GM23338 (cell line): ENCODE results near the gene HIVEP3. TPM values are rescaled to one million over a fixed set of nuclear protein-coding genes. Genes with fewer than 3 reads are reported as not detected.

Experiments used
- ATAC-seq: fragments of 200-7000 bp; cut with Tn5 transposase; 3 replicates; pipeline ENCODE4 v1.9.1; 2020
- DNase-seq: peaks from one replicate; pipeline ENCODE4 v3.0.0-alpha.2; 2015; ENCODE audit warnings: low spot score
- H2AFZ ChIP-seq: fragments of 200-600 bp; sonication (generic); 2 replicates; pipeline ENCODE4 v1.8.0; 2016; ENCODE audit warnings: antibody characterized with exemption, mild to moderate bottlenecking, moderate library complexity
- H3F3A ChIP-seq: fragments of 200-600 bp; sonication (generic); replicated peaks from 2 replicates; pipeline ENCODE4 v1.8.0; 2017; ENCODE audit warnings: antibody characterized with exemption, mixed run types, low read depth
- H3K27ac ChIP-seq: fragments of 200-600 bp; sonication (generic); 2 replicates; pipeline ENCODE4 v1.6.1; 2016; ENCODE audit warnings: low read depth
- H3K27me3 ChIP-seq: fragments of 200-600 bp; sonication (generic); 2 replicates; pipeline ENCODE4 v1.8.0; 2016; ENCODE audit warnings: mild to moderate bottlenecking, mixed run types, moderate library complexity; ENCODE audit not compliant: insufficient read depth
- H3K36me3 ChIP-seq: fragments of 200-600 bp; sonication (generic); 2 replicates; pipeline ENCODE4 v1.8.0; 2016; ENCODE audit warnings: mild to moderate bottlenecking; ENCODE audit not compliant: insufficient read depth
- H3K4me1 ChIP-seq: fragments of 200-600 bp; sonication (generic); 2 replicates; pipeline ENCODE4 v1.8.0; 2016; ENCODE audit warnings: mild to moderate bottlenecking, moderate library complexity; ENCODE audit not compliant: insufficient read depth
- H3K4me2 ChIP-seq: fragments of 200-600 bp; sonication (generic); 2 replicates; pipeline ENCODE4 v1.7.1; 2017; ENCODE audit warnings: mixed run types
- H3K4me3 ChIP-seq: fragments of 200-600 bp; sonication (generic); 2 replicates; pipeline ENCODE4 v1.6.1; 2016; ENCODE audit warnings: mixed run types
- H3K79me2 ChIP-seq: fragments of 200-600 bp; sonication (generic); replicated peaks from 2 replicates; pipeline ENCODE4 v1.8.0; 2017; ENCODE audit warnings: mild to moderate bottlenecking; ENCODE audit not compliant: insufficient read depth
- H3K9me2 ChIP-seq: fragments of 200-600 bp; sonication (generic); 2 replicates; pipeline ENCODE4 v1.8.0; 2017; ENCODE audit not compliant: insufficient read depth
- H4K20me1 ChIP-seq: fragments of 200-600 bp; sonication (generic); replicated peaks from 2 replicates; pipeline ENCODE4 v1.8.0; 2017; ENCODE audit warnings: mild to moderate bottlenecking; ENCODE audit not compliant: insufficient read depth
- H3K27ac Mint-ChIP-seq: 2 replicates; pipeline ENCODE4 v1.8.0; 2020; ENCODE audit warnings: inconsistent platforms, mild to moderate bottlenecking, moderate library complexity, mixed read lengths
- H3K27me3 Mint-ChIP-seq: 3 replicates; pipeline ENCODE4 v1.8.0; 2022; ENCODE audit warnings: low read depth, mild to moderate bottlenecking, moderate library complexity, mixed read lengths, inconsistent platforms; ENCODE audit not compliant: insufficient read depth, poor library complexity
- H3K36me3 Mint-ChIP-seq: 3 replicates; pipeline ENCODE4 v1.8.0; 2021; ENCODE audit warnings: low read depth, mild to moderate bottlenecking, inconsistent platforms, moderate library complexity, mixed read lengths
- H3K4me1 Mint-ChIP-seq: 3 replicates; pipeline ENCODE4 v1.8.0; 2020; ENCODE audit warnings: mild to moderate bottlenecking, inconsistent platforms, mixed read lengths
- H3K4me3 Mint-ChIP-seq: 3 replicates; pipeline ENCODE4 v1.8.0; 2021; ENCODE audit warnings: moderate library complexity, mild to moderate bottlenecking, inconsistent platforms, mixed read lengths
- H3K9me3 Mint-ChIP-seq: 3 replicates; pipeline ENCODE4 v1.8.0; 2020; ENCODE audit warnings: moderate library complexity, mild to moderate bottlenecking, inconsistent platforms, mixed read lengths
- CREB1 ChIP-seq: fragments of 250-450 bp; sonication (Bioruptor Pico); IDR thresholded peaks from 2 replicates; pipeline ENCODE4 v1.5.0; 2020; ENCODE audit warnings: low read depth, mild to moderate bottlenecking, moderate library complexity
- CTCF ChIP-seq, 2 experiments: fragments of 200-600 bp in 1 of 2; sonication (generic) in 1 of 2; conservative IDR thresholded peaks; 2 replicates each; pipeline versions ENCODE4 v1.5.1 to v1.6.1; 2016 to 2017; ENCODE audit warnings: antibody characterized with exemption in 2 of 2, low read depth in 2 of 2, mild to moderate bottlenecking in 2 of 2, moderate library complexity in 1 of 2
- EZH2 ChIP-seq: fragments of 200-600 bp; sonication (generic); IDR thresholded peaks from one replicate; pipeline ENCODE4 v1.8.0; 2017; ENCODE audit warnings: antibody characterized with exemption, mild to moderate bottlenecking, low read depth; ENCODE audit not compliant: unreplicated experiment
- EZH2phosphoT487 ChIP-seq: fragments of 200-600 bp; sonication (generic); IDR thresholded peaks from one replicate; pipeline ENCODE4 v1.8.1; 2018; ENCODE audit warnings: antibody characterized with exemption; ENCODE audit not compliant: unreplicated experiment
- JUNB ChIP-seq: IDR thresholded peaks from one replicate; pipeline ENCODE4 v1.6.1; 2016; ENCODE audit warnings: antibody characterized with exemption; ENCODE audit not compliant: unreplicated experiment
- NANOG ChIP-seq: IDR thresholded peaks from 2 replicates; pipeline ENCODE4 v1.6.1; 2016; ENCODE audit warnings: antibody characterized with exemption, borderline replicate concordance
- POLR2AphosphoS5 ChIP-seq: IDR thresholded peaks from 2 replicates; pipeline ENCODE4 v1.6.1; 2016; ENCODE audit warnings: antibody characterized with exemption, low read depth
- REST ChIP-seq: IDR thresholded peaks from one replicate; pipeline ENCODE4 v1.6.1; 2018; ENCODE audit warnings: antibody characterized with exemption; ENCODE audit not compliant: unreplicated experiment
- STAT1 ChIP-seq: IDR thresholded peaks from one replicate; pipeline ENCODE4 v1.6.1; 2016; ENCODE audit warnings: antibody characterized with exemption; ENCODE audit not compliant: unreplicated experiment
- ZNF114 ChIP-seq: fragments of 250-450 bp; sonication (Bioruptor Pico); IDR thresholded peaks from 2 replicates; pipeline ENCODE4 v1.5.0; 2020; ENCODE audit warnings: mild to moderate bottlenecking, moderate library complexity
- ZNF331 ChIP-seq: fragments of 250-450 bp; sonication (Bioruptor Pico); IDR thresholded peaks from 2 replicates; pipeline ENCODE4 v1.5.0; 2020; ENCODE audit warnings: low read depth, mild to moderate bottlenecking, moderate library complexity
- polyA plus RNA-seq: library from polyadenylated mRNA; unstranded; fragments of >200 nt; fragmentation: Nextera tagmentation; extraction: Ambion mirVana; gene quantifications from 2 replicates; pipeline ENCODE4 v1.2.1, GENCODE V29; 2016
- total RNA-seq: library from RNA; depleted of rRNA; stranded (reverse); fragments of >200 nt; shearing (Covaris generic); gene quantifications from 2 replicates; pipeline ENCODE4 v1.2.3, GENCODE V29; 2014
- TF ChIP-seq, protein P1 (sequence below): fragments of 250-450 bp; sonication (Bioruptor Pico); IDR thresholded peaks from 2 replicates; pipeline ENCODE4 v1.5.0; 2020; ENCODE audit warnings: mild to moderate bottlenecking, moderate library complexity
- TF ChIP-seq, protein P2 (sequence below): IDR thresholded peaks from 2 replicates; pipeline ENCODE4 v1.6.1; 2016; ENCODE audit warnings: antibody characterized with exemption

Gene HIVEP3
- total and polyA plus RNA-seq, 2 experiments from 2014 or later = 0.14 to 0.24 TPM

- TF ChIP-seq STAT1 (no peak), ZNF331 (CRISPR knock-in tag) (no peak), CTCF (conservative IDR thresholded peaks at IDR 0.05; ENCODE audit: low read depth in 2 of 2) (no peak), REST (no peak), NANOG (no peak), EZH2phosphoT487 (no peak), JUNB (no peak), EZH2 (no peak), POLR2AphosphoS5 (no peak), ZNF114 (CRISPR knock-in tag) (no peak), CREB1 (CRISPR knock-in tag) (no peak)
- TF ChIP-seq, protein P1, sequence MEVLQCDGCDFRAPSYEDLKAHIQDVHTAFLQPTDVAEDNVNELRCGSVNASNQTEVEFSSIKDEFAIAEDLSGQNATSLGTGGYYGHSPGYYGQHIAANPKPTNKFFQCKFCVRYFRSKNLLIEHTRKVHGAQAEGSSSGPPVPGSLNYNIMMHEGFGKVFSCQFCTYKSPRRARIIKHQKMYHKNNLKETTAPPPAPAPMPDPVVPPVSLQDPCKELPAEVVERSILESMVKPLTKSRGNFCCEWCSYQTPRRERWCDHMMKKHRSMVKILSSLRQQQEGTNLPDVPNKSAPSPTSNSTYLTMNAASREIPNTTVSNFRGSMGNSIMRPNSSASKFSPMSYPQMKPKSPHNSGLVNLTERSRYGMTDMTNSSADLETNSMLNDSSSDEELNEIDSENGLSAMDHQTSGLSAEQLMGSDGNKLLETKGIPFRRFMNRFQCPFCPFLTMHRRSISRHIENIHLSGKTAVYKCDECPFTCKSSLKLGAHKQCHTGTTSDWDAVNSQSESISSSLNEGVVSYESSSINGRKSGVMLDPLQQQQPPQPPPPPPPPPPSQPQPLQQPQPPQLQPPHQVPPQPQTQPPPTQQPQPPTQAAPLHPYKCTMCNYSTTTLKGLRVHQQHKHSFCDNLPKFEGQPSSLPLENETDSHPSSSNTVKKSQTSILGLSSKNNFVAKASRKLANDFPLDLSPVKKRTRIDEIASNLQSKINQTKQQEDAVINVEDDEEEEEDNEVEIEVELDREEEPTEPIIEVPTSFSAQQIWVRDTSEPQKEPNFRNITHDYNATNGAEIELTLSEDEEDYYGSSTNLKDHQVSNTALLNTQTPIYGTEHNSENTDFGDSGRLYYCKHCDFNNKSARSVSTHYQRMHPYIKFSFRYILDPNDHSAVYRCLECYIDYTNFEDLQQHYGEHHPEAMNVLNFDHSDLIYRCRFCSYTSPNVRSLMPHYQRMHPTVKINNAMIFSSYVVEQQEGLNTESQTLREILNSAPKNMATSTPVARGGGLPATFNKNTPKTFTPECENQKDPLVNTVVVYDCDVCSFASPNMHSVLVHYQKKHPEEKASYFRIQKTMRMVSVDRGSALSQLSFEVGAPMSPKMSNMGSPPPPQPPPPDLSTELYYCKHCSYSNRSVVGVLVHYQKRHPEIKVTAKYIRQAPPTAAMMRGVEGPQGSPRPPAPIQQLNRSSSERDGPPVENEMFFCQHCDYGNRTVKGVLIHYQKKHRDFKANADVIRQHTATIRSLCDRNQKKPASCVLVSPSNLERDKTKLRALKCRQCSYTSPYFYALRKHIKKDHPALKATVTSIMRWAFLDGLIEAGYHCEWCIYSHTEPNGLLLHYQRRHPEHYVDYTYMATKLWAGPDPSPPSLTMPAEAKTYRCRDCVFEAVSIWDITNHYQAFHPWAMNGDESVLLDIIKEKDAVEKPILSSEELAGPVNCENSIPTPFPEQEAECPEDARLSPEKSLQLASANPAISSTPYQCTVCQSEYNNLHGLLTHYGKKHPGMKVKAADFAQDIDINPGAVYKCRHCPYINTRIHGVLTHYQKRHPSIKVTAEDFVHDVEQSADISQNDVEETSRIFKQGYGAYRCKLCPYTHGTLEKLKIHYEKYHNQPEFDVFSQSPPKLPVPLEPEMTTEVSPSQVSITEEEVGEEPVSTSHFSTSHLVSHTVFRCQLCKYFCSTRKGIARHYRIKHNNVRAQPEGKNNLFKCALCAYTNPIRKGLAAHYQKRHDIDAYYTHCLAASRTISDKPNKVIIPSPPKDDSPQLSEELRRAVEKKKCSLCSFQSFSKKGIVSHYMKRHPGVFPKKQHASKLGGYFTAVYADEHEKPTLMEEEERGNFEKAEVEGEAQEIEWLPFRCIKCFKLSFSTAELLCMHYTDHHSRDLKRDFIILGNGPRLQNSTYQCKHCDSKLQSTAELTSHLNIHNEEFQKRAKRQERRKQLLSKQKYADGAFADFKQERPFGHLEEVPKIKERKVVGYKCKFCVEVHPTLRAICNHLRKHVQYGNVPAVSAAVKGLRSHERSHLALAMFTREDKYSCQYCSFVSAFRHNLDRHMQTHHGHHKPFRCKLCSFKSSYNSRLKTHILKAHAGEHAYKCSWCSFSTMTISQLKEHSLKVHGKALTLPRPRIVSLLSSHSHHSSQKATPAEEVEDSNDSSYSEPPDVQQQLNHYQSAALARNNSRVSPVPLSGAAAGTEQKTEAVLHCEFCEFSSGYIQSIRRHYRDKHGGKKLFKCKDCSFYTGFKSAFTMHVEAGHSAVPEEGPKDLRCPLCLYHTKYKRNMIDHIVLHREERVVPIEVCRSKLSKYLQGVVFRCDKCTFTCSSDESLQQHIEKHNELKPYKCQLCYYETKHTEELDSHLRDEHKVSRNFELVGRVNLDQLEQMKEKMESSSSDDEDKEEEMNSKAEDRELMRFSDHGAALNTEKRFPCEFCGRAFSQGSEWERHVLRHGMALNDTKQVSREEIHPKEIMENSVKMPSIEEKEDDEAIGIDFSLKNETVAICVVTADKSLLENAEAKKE (CRISPR knock-in tag) = no peak
- TF ChIP-seq, protein P2, sequence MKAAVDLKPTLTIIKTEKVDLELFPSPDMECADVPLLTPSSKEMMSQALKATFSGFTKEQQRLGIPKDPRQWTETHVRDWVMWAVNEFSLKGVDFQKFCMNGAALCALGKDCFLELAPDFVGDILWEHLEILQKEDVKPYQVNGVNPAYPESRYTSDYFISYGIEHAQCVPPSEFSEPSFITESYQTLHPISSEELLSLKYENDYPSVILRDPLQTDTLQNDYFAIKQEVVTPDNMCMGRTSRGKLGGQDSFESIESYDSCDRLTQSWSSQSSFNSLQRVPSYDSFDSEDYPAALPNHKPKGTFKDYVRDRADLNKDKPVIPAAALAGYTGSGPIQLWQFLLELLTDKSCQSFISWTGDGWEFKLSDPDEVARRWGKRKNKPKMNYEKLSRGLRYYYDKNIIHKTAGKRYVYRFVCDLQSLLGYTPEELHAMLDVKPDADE = no peak
- Mint-ChIP-seq H3K27me3 (peaks cover 6% of the 10 kb centered on the region), H3K4me1 (peaks cover 7% of the 10 kb centered on the region; the same call in 2 of the 3 replicates), H3K27ac (no peak overlapping the region), H3K9me3 (no peaks in the 10 kb centered on the region; the same call in 2 of the 3 replicates), H3K36me3 (no peaks in the 10 kb centered on the region), H3K4me3 (no peak overlapping the region)
- Histone ChIP-seq H3K27ac (no peak overlapping the region), H3K4me3 (no peak overlapping the region), H3F3A (no peaks in the 10 kb centered on the region), H3K79me2 (no peaks in the 10 kb centered on the region), H3K4me2 (no peak overlapping the region), H4K20me1 (no peaks in the 10 kb centered on the region), H3K36me3 (no peaks in the 10 kb centered on the region), H3K4me1 (no peaks in the 10 kb centered on the region; the same call in 1 of the 2 replicates), H2AFZ (0 out of 2 replicates have a peak overlapping the region, but pooled peaks have one; percentile 47), H3K27me3 (no peaks in the 10 kb centered on the region), H3K9me2 (no peaks in the 10 kb centered on the region)
- ATAC-seq (no peak), DNase-seq (no peak)
Observed at GRCh38 chr1:41802532-41803501, 115.9 kb downstream of the HIVEP3 start.
